ENCODE results near the gene GRIA1.

DNA sequence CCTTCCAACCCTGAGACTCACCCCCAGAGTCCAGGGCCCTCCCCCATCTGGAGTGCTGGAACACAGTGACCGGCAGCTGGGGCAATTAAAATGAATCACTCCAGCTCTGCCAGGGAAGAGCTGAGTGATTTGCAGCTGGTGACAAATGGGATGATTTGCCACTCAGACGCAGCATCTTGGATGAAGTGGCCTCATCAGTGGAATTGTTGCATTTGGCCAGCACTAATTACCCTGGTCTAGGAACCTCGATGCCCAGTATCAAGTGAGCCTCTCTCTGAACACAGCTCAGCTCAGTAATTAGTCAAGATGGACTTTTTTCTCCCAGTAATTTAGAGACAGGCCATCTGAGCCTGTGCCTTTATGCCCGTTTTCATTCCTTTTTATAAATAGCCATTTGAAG lies 259.5 kb downstream of the GRIA1 start:
- TF ChIP-seq, protein P1, sequence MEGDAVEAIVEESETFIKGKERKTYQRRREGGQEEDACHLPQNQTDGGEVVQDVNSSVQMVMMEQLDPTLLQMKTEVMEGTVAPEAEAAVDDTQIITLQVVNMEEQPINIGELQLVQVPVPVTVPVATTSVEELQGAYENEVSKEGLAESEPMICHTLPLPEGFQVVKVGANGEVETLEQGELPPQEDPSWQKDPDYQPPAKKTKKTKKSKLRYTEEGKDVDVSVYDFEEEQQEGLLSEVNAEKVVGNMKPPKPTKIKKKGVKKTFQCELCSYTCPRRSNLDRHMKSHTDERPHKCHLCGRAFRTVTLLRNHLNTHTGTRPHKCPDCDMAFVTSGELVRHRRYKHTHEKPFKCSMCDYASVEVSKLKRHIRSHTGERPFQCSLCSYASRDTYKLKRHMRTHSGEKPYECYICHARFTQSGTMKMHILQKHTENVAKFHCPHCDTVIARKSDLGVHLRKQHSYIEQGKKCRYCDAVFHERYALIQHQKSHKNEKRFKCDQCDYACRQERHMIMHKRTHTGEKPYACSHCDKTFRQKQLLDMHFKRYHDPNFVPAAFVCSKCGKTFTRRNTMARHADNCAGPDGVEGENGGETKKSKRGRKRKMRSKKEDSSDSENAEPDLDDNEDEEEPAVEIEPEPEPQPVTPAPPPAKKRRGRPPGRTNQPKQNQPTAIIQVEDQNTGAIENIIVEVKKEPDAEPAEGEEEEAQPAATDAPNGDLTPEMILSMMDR (IDR thresholded peaks at IDR 0.05), result no peak
- no peak for TF ChIP-seq EZH2 (IDR thresholded peaks at IDR 0.05; ENCODE audit: borderline replicate concordance, insufficient read depth, low read depth, low read length, poor library complexity, severe bottlenecking)

Measured in B cell (primary cell).